GM12864 (cell line): Measurements from ENCODE around the gene OR2C1.
A peak's percentile ranks its signal among the peaks of the same experiment; 100 is the strongest.

Source experiments
- DNase-seq: peaks from one replicate; pipeline ENCODE4 v3.0.0-alpha.2; 2011; ENCODE audit warnings: low read depth
- H3K4me3 ChIP-seq: 2 replicates; pipeline ENCODE4 v1.5.1; 2011; ENCODE audit warnings: mild to moderate bottlenecking, low read depth, low read length, control low read depth
- CTCF ChIP-seq: IDR thresholded peaks from 2 replicates; pipeline ENCODE4 v1.5.1; 2011; ENCODE audit warnings: low read depth, mild to moderate bottlenecking, moderate library complexity, low read length, control low read depth, inconsistent platforms; ENCODE audit errors: missing control alignments

Gene OR2C1

GRCh38 chr16:3362931-3363330 is 7.2 kb downstream of the OR2C1 start:
- H3K4me3 ChIP-seq = no peak overlapping the region
- no peak for TF ChIP-seq CTCF
- DNase-seq = no peak

GRCh38 chr16:3363793-3364192 is 8.1 kb downstream of the OR2C1 start:
- no peak overlapping the region for H3K4me3 ChIP-seq
- DNase-seq = no peak
- no peak for TF ChIP-seq CTCF

DNA sequence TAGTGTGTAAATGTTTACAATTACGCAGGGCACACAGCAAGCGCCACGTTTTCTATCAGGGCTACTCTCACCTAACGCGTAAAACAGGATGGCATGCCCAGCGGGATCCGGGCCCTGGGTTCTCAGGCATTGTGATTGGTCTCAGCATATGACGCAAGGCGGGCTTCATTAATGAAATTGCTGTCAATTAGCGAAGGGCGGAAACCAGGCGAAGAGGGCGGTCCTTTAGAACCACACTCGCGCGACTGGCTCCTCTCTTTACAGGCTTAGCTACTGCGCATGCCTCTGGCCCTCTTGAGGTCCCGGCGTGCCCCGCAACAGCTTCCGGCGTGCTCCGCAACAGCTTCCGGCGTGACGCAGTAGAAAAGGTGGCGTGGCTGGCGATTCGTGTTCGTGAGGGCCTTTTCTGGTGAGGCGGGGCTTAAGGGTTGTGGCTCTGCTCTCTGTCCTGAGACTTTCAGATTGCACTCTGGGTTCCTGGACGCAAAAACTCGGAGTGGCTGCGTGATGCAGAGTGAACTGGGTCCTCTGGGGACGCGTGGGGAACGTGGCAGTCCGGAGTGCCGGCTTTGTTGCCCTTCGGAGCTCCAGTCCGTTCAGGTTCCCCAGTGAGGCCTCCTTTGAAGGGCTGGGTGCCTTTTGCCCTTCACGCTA is 9.2 kb downstream of the OR2C1 start:
- peak; percentile 25 for DNase-seq
- peak overlapping the region; percentile 18; the same call in 1 of the 2 replicates for H3K4me3 ChIP-seq
- no peak for TF ChIP-seq CTCF

DNA sequence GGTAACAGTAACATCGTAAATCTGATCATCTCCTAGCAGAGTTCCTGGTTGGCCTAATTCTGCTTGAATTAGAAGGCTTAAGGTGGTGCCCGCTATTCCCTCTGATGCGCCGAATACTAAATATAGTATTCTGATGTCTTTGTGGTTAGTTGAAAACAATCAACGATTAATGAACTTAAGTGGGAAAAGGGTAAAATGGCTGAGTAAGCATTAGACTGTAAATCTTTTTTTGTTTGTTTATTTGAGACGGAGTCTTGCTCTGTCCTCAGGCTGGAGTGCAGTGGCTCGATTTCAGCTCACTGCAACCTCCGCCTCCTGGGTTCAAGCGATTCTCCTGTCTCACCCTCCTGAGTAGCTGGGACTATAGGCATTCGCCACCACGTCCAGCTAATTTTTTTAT is 13.4 kb downstream of the OR2C1 start:
- no peak for TF ChIP-seq CTCF
- H3K4me3 ChIP-seq = no peak overlapping the region

GRCh38 chr16:3375680-3376079 is 20.0 kb downstream of the OR2C1 start:
- no peak overlapping the region for H3K4me3 ChIP-seq
- no peak for TF ChIP-seq CTCF
- no peak for DNase-seq

More for the DNA sequence above, 13.4 kb downstream of the OR2C1 start:
- no peak for DNase-seq

- no peak overlapping the region for H3K4me3 ChIP-seq
- no peak for TF ChIP-seq CTCF
- DNase-seq = no peak
Observed at GRCh38 chr16:3377917-3378316, 22.2 kb downstream of the OR2C1 start.

DNA sequence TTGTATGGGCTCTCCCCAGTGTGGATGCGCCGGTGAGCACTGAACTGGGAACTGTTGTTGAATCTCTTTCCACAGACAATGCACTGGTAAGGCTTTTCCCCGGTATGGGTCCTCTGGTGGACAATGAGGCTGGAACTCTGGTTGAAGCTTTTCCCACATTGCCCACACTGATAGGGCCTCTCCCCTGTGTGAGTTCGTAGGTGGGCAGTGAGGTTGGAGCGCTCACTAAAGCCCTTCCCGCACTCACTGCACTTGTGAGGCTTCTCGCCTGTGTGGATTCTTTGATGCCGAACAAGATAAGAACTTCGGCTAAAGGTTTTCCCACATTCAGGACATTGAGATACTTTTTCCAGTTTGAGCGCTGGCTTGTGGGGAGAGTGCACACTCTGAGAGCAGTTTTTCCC is 27.4 kb downstream of the OR2C1 start:
- no peak for DNase-seq
- H3K4me3 ChIP-seq = no peak overlapping the region
- no peak for TF ChIP-seq CTCF
